NCI-H774 (cell line): ENCODE measurements around the gene EIF4G2.

Source experiments
- DNase-seq: peaks from one replicate; lab custom pipeline; 2025; lab: John Stamatoyannopoulos, UW

Gene EIF4G2

DNA sequence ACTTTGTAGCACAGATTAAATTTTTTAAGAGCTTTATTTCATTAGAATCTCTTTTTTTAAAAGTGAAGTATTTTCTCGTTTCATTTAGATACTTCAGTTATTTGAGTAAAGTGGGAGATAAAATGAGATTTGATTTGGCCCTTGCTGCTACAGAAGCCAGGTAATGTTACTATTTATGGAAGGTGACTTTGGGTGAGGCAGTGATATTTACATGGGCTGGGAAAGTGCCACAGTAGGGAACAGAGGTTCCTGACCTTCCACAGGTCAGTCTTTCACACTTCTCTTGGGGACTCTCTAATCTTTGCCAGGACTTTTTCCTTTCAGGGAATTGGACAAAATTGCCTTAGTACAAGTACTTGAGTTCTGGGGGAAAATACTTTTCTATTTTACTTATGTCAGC, 37.3 kb downstream of the EIF4G2 start:
- no peak for DNase-seq

DNA sequence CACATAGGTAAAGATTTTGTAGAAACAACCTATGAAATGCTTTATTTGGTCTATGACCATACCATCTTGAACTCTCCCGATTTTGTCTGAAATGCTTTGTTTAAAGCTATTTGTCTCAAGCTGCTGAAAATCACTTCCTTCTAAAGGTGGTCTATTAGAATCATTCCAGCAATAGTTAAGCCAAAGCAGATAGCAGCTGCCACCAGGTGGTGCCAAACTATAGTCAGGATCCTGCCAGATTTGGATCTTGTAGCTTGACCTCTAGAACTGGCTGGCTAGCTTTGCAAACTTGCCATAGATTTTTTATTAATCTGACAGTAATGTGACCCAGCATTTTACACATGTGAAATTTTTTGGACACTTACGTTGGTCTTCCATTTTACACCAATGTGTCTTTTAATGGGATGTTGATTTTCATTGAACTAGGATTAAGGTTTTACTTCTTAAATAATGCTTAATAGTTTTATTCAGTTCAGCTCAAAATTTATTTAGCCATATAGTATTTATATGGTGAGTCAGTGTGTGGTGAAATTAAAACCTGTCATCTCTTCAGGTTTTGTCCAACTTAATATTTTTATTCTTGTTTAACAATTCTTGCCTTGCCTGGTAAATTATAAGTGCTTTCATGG, 38.0 kb downstream of the EIF4G2 start:
- no peak for DNase-seq

DNA sequence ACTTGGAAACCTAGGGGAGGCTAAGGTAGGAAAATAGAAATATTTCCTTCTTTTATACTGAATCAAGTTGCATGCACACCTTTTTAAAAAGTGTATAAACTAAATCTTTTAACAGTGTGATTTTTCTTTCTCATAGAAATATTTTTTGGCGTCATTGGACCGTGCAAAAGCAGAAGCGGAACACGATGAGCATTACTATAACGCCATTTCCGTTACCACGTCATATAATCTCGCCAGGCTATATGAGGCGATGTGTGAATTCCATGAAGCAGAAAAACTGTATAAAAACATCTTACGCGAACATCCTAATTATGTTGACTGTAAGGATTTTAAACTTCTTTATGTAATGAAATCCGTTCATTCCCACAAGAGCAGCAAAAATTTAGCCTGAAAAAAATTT, 44.3 kb downstream of the EIF4G2 start:
- no peak for DNase-seq

DNA sequence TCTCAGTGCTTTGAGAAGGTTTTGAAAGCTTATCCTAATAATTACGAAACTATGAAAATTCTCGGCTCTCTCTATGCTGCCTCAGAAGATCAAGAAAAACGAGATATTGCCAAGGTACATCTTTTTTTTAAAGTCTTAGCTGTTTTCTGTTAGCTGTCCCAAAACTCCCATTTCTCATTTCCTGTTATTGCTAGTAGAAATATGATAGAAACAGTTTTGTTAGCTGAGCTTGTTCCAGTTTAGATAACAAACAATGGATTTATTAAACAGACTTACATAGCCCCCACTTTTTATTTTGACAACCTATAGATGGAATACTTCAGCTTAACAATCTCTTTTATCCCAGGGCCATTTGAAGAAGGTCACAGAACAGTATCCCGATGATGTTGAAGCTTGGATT, 45.0 kb downstream of the EIF4G2 start:
- no peak for DNase-seq

DNA sequence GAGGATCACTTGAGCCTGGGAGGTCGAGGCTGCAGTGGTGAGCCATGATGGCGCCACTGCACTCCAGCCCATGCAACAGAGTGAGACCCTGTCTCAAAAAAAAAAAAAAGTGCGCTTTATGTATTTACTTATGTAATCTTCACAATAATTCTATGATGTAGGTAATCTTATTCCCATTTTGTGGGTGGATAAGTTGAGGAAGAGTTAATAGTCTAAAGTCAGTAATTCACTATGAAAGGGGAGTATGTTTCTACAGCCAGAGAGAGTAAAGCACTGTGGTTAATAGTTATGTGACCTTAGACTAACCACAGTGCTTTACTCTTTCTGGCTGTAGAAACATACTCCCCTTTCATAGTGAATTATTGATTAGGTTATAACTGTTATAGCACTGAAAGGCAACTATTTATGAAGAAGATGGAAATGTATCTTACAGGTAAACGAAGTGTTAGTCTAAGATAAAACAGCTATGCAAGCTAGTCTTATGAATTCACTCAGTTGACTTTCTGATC, 45.8 kb downstream of the EIF4G2 start:
- no peak for DNase-seq

DNA sequence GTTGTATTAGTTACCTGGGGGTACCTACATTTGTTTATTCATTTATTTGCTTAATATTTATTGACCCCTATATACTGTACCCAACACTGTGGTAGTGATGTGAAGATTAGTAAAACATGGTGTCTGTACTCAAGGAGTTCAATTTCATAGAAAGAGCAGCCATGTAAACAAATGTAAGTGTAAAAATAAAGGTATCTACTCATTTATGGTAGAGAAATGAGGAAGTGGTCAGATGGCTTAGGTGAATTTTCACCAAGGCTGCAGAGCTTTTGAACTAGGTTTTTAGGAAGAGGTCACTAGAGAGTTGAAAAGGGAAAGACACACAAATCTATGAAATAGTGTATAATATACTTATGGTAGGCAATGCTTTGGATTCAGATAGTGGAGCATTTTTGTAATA, 46.5 kb downstream of the EIF4G2 start:
- no peak for DNase-seq

DNA sequence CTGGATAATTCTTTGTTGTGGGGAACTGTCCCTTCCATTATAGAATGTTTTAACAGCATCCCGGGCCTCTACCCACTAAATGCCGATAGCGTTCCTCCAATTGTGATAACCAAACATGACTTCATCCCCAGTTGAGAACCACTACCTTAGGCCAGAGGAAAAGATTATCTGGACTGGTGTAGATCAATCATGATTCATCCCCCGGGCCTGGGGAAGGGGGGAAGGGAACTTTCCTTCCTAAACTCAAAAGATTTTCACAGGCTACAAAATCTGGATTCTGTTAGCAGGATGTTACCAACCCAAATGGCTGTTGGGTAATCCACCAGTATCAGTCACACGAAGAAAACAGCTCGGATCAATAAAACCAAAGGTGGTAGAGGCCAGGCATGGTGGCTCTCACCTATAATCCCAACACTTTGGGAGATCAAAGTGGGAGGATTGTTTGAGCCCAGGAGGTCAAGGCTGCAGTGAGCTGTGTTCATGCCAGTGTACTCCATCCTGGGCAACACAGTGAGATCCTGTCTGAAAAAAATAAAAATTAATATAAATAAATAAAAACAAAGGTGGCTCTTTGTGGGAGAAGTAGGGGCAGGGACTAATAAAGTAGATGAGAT, 47.5 kb downstream of the EIF4G2 start:
- no peak for DNase-seq

DNA sequence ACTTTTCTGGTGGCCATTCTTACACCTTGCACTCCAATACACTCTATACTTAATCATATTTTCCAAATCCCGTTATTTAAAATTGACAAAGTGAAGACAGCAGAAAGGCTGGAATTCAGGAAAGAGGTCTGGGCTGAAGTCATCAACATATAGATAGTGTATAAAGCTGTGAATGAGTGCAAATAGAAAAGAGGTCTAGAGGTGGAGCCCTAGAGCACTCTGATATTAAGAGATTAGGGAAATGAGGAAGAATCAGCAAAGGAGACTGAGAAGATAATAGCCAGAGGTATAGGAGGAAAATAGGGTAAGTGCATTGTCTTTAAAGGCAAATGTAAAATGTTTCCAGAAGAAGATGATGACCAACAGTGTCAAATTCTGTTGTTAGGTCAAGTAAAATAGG, 49.8 kb downstream of the EIF4G2 start:
- no peak for DNase-seq

DNA sequence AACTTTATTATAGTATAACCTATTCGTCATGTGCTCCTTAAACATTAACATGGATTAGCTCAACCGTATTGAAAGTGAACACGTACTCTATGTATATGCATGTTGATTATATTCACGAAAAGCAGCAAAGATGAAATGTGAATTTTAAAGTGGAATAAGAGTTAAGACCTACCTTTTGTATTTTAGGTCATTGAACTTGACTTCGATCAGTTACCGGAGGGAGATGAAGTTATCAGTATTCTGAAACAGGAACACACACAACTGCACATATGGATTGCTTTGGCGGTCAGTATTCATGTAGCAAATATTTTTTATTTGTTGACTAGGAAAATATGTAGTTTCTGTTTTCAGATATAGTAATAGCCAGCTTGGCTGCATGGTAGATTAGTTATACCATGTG, 56.2 kb downstream of the EIF4G2 start:
- no peak for DNase-seq

DNA sequence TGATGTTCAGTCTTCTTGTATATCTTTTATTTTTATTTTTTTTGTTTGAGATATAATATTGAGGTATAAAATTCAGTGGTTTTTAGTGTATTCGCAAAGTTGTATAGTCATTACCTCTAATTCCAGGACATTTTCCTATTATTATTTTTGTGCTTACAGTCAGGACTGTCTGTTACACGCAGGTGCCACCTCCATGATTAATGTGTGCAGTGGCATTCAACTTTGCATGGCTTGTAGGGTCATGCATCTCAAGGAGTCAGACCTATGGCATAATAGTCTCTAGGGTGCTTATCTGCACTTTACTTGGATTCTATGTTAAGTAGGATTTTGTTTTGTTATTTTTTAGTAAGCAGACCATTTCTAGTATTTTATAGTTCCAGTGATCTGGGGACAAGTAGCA, 56.7 kb downstream of the EIF4G2 start:
- no peak for DNase-seq

DNA sequence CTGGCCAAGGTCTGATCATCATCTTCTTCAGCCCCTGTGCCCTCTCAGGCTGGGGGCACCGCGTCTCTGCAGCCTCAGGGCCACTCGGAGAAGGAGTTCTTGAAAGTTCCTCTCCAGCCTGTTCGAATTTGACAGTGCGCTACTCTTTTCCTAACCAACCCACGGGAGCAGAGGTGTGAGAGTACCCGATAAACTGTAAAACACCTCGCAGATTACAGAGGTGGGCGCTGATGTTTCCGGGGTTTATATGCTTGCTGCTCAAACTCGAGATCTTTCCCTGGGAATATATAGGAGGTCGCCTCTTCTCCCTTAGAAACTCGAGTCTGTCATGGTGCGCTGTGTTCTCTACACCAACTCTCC, 57.2 kb downstream of the EIF4G2 start:
- no peak for DNase-seq

DNA sequence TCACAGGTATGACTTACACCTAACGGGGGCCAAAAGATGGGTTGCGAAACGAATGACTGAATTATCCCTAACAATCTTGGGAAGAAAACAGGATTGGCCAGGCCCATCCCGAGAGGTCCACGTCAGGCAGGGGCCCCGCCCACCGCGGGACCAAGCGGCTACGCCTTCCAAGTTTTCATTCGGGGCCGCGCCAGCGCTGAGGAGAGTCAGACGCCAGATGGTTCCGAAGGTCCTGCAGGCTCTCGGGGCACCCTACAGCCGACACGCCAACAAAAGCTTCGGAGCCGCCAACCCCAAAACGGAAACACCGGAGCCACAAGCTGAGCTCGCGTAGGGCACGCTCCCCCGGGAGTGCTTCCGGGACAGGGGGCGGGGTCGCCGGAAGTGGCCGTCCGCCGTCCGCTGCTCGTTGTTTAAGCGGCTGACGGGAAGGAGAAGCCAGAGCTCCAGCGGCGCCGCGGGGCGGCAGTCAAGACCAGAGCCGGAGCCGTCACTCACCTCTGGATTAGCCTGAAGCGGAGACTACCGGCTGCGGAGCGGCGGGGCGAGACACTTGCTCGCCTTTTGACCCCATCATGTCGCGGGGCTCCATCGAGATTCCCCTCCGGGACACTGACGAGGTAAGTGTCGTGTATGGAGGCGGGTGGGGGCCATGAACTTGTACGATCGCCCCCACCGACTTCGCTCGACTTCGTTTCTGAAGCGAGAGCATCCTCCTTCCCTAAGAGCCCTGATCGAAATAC, 57.7 kb downstream of the EIF4G2 start, which contains the start of gene CTR9:
TSS of gene CTR9 (plus strand) at position 409 of the 743 bp plus-strand sequence. CDS start at position 576, 167 bp downstream.
- peak; percentile 89 for DNase-seq

DNA sequence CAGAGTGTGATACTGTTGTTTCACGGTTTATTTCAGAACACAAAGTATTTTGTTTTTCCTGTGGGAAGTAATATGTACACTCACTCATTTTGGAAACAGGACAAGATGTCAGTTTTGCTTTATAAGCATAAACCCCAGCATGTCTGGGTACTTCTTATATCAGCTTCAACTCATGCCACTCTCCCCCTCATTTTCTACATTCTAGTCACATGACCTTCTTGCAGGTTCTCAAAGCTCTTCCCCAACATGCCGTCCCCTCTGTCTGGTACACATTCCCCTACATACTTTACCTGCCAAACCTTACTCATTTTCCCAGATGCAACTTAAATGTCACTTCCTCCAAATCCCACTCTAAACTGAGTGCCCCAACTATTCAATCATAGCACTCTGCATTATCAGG, 59.2 kb downstream of the EIF4G2 start:
- no peak for DNase-seq

DNA sequence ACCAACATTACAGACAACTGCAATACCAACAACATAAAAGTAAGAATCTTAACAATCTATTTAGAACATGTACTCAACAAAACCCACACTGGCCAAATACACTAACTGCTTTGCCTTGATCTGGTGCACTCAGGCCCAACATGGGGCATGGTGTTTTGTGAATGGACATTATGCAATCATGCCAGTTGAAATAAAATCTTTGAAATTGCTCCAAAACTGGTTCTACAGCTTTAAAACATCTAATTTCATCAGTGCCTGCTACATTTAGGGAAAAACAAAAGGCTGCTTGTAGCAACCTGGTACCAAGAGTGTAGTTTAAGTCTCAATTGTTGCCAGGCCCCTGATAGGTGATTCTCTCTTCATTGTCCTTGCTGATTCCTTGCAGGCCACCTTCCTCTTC, 61.0 kb downstream of the EIF4G2 start:
- DNase-seq: no peak
